OCI-LY3 (cell line): ENCODE measurements around the gene UBE2E1.

ENCODE experiments used
- H2AFZ ChIP-seq: fragments of 200-600, 300-600 bp; shearing (Covaris generic); 2 replicates; pipeline ENCODE4 v1.6.0; 2014; ENCODE audit warnings: antibody characterized with exemption, low read depth, low read length
- H3K27ac ChIP-seq: fragments of 200-600, 300-600 bp; sonication (generic); 2 replicates; pipeline ENCODE4 v1.5.1; 2014; ENCODE audit warnings: mild to moderate bottlenecking, low read length, moderate library complexity, mixed read lengths
- H3K27me3 ChIP-seq: fragments of 200-600, 300-600 bp; sonication (generic); 2 replicates; pipeline ENCODE4 v1.6.1; 2014; ENCODE audit warnings: low read depth, low read length, mixed read lengths
- H3K36me3 ChIP-seq: fragments of 200-600, 300-600 bp; sonication (generic); replicated peaks from 2 replicates; pipeline ENCODE3; 2014; ENCODE audit warnings: low read depth, low read length, mixed read lengths
- H3K4me1 ChIP-seq: fragments of 300-600, 200-600 bp; sonication (generic); 2 replicates; pipeline ENCODE4 v1.6.1; 2014; ENCODE audit warnings: low read length, mixed read lengths
- H3K4me2 ChIP-seq: fragments of 200-600, 300-600 bp; sonication (generic); 2 replicates; pipeline ENCODE4 v1.6.1; 2014; ENCODE audit warnings: low read length, mixed read lengths
- H3K4me3 ChIP-seq: fragments of 300-600, 200-600 bp; sonication (generic); 2 replicates; pipeline ENCODE4 v1.5.1; 2014; ENCODE audit warnings: antibody characterized with exemption, mild to moderate bottlenecking, low read length, moderate library complexity
- H3K79me2 ChIP-seq: fragments of 300-600, 200-600 bp; shearing (Covaris generic); 2 replicates; pipeline ENCODE4 v1.6.1; 2014; ENCODE audit warnings: mild to moderate bottlenecking, low read length, mixed read lengths
- H3K9ac ChIP-seq: fragments of 300-600, 200-600 bp; shearing (Covaris generic); 2 replicates; pipeline ENCODE4 v1.6.0; 2014; ENCODE audit warnings: mild to moderate bottlenecking, low read length, moderate library complexity
- H3K9me3 ChIP-seq: fragments of 200-600, 300-600 bp; shearing (Covaris generic); 2 replicates; pipeline ENCODE4 v1.6.1; 2014; ENCODE audit warnings: low read length, mixed read lengths; ENCODE audit not compliant: insufficient read depth
- H4K20me1 ChIP-seq: fragments of 200-600, 300-600 bp; sonication (generic); 2 replicates; pipeline ENCODE4 v1.6.1; 2016; ENCODE audit warnings: low read length, mixed read lengths; ENCODE audit not compliant: insufficient read depth
- CTCF ChIP-seq: fragments of 200-600, 300-600 bp; sonication (generic); IDR thresholded peaks from 2 replicates; pipeline ENCODE4 v1.5.1; 2014; ENCODE audit warnings: antibody characterized with exemption, low read length, low read depth
- EZH2phosphoT487 ChIP-seq: fragments of 200-600 bp; shearing (Covaris generic); IDR thresholded peaks from 2 replicates; pipeline ENCODE4 v1.6.1; 2018; ENCODE audit warnings: antibody characterized with exemption, mixed run types, low read depth

UBE2E1 gene

GRCh38 chr3:23824699-23825444 is 19.1 kb downstream of the UBE2E1 start:
- no peak overlapping the region for H3K27ac ChIP-seq
- peaks cover 90% of the 10 kb centered on the region for H4K20me1 ChIP-seq

GRCh38 chr3:23825802-23826201 is 20.0 kb downstream of the UBE2E1 start:
- H4K20me1 ChIP-seq, result peaks cover 90% of the 10 kb centered on the region
- no peak for TF ChIP-seq CTCF
- no peak for TF ChIP-seq EZH2phosphoT487
- peaks cover 7% of the 10 kb centered on the region for H3K36me3 ChIP-seq
- no peak overlapping the region for H3K9ac ChIP-seq
- no peak overlapping the region for H2AFZ ChIP-seq
- no peaks in the 10 kb centered on the region for H3K9me3 ChIP-seq
- peaks cover 38% of the 10 kb centered on the region for H3K4me1 ChIP-seq
- no peak overlapping the region for H3K27ac ChIP-seq
- H3K79me2 ChIP-seq, result peaks cover 41% of the 10 kb centered on the region
- H3K4me3 ChIP-seq, result no peak overlapping the region
- H3K27me3 ChIP-seq, result no peaks in the 10 kb centered on the region
- no peak overlapping the region for H3K4me2 ChIP-seq

More at GRCh38 chr3:23824699-23825444, 19.1 kb downstream of the UBE2E1 start:
- H3K79me2 ChIP-seq, result peaks cover 40% of the 10 kb centered on the region
- H2AFZ ChIP-seq, result no peak overlapping the region
- H3K4me1 ChIP-seq, result peaks cover 34% of the 10 kb centered on the region
- H3K9ac ChIP-seq, result no peak overlapping the region
- no peaks in the 10 kb centered on the region for H3K27me3 ChIP-seq
- TF ChIP-seq CTCF (no peak), EZH2phosphoT487 (no peak)
- no peak overlapping the region for H3K4me3 ChIP-seq
- no peak overlapping the region for H3K4me2 ChIP-seq
- H3K9me3 ChIP-seq, result no peaks in the 10 kb centered on the region
- peaks cover 15% of the 10 kb centered on the region for H3K36me3 ChIP-seq

GRCh38 chr3:23826382-23827064 is 20.8 kb downstream of the UBE2E1 start:
- Histone ChIP-seq H3K4me2 (no peak overlapping the region), H3K4me3 (no peak overlapping the region), H3K27ac (no peak overlapping the region), H3K9me3 (no peaks in the 10 kb centered on the region), H3K36me3 (peaks cover 3% of the 10 kb centered on the region), H4K20me1 (peaks cover 89% of the 10 kb centered on the region), H3K79me2 (peaks cover 42% of the 10 kb centered on the region), H2AFZ (no peak overlapping the region), H3K4me1 (peaks cover 43% of the 10 kb centered on the region), H3K27me3 (no peaks in the 10 kb centered on the region), H3K9ac (no peak overlapping the region)
- no peak for TF ChIP-seq EZH2phosphoT487
- no peak for TF ChIP-seq CTCF

GRCh38 chr3:23829242-23829934 is 23.6 kb downstream of the UBE2E1 start:
- Histone ChIP-seq H3K9ac (no peak overlapping the region), H3K79me2 (peaks cover 51% of the 10 kb centered on the region), H3K9me3 (no peaks in the 10 kb centered on the region), H3K4me2 (peak overlapping the region; percentile 64), H3K4me3 (peak overlapping the region; percentile 49), H3K27me3 (no peaks in the 10 kb centered on the region), H3K36me3 (peaks cover 3% of the 10 kb centered on the region), H3K4me1 (peaks cover 34% of the 10 kb centered on the region), H4K20me1 (peaks cover 90% of the 10 kb centered on the region), H2AFZ (no peak overlapping the region), H3K27ac (no peak overlapping the region)
- no peak for TF ChIP-seq EZH2phosphoT487
- TF ChIP-seq CTCF, result no peak
